GM23338 (cell line): ENCODE results near the gene ANO10. TPM values are rescaled to one million over a fixed set of nuclear protein-coding genes. Genes with fewer than 3 reads are reported as not detected.

ENCODE experiments used
- ATAC-seq: fragments of 200-7000 bp; cut with Tn5 transposase; 3 replicates; pipeline ENCODE4 v1.9.1; 2020
- DNase-seq: peaks from one replicate; pipeline ENCODE4 v3.0.0-alpha.2; 2015; ENCODE audit warnings: low spot score
- H2AFZ ChIP-seq: fragments of 200-600 bp; sonication (generic); 2 replicates; pipeline ENCODE4 v1.8.0; 2016; ENCODE audit warnings: antibody characterized with exemption, mild to moderate bottlenecking, moderate library complexity
- H3F3A ChIP-seq: fragments of 200-600 bp; sonication (generic); replicated peaks from 2 replicates; pipeline ENCODE4 v1.8.0; 2017; ENCODE audit warnings: antibody characterized with exemption, mixed run types, low read depth
- H3K27ac ChIP-seq: fragments of 200-600 bp; sonication (generic); 2 replicates; pipeline ENCODE4 v1.6.1; 2016; ENCODE audit warnings: low read depth
- H3K27me3 ChIP-seq: fragments of 200-600 bp; sonication (generic); 2 replicates; pipeline ENCODE4 v1.8.0; 2016; ENCODE audit warnings: mild to moderate bottlenecking, mixed run types, moderate library complexity; ENCODE audit not compliant: insufficient read depth
- H3K36me3 ChIP-seq: fragments of 200-600 bp; sonication (generic); 2 replicates; pipeline ENCODE4 v1.8.0; 2016; ENCODE audit warnings: mild to moderate bottlenecking; ENCODE audit not compliant: insufficient read depth
- H3K4me1 ChIP-seq: fragments of 200-600 bp; sonication (generic); 2 replicates; pipeline ENCODE4 v1.8.0; 2016; ENCODE audit warnings: mild to moderate bottlenecking, moderate library complexity; ENCODE audit not compliant: insufficient read depth
- H3K4me2 ChIP-seq: fragments of 200-600 bp; sonication (generic); 2 replicates; pipeline ENCODE4 v1.7.1; 2017; ENCODE audit warnings: mixed run types
- H3K4me3 ChIP-seq: fragments of 200-600 bp; sonication (generic); 2 replicates; pipeline ENCODE4 v1.6.1; 2016; ENCODE audit warnings: mixed run types
- H3K79me2 ChIP-seq: fragments of 200-600 bp; sonication (generic); replicated peaks from 2 replicates; pipeline ENCODE4 v1.8.0; 2017; ENCODE audit warnings: mild to moderate bottlenecking; ENCODE audit not compliant: insufficient read depth
- H3K9me2 ChIP-seq: fragments of 200-600 bp; sonication (generic); 2 replicates; pipeline ENCODE4 v1.8.0; 2017; ENCODE audit not compliant: insufficient read depth
- H4K20me1 ChIP-seq: fragments of 200-600 bp; sonication (generic); replicated peaks from 2 replicates; pipeline ENCODE4 v1.8.0; 2017; ENCODE audit warnings: mild to moderate bottlenecking; ENCODE audit not compliant: insufficient read depth
- H3K27ac Mint-ChIP-seq: 2 replicates; pipeline ENCODE4 v1.8.0; 2020; ENCODE audit warnings: inconsistent platforms, mild to moderate bottlenecking, moderate library complexity, mixed read lengths
- H3K27me3 Mint-ChIP-seq: 3 replicates; pipeline ENCODE4 v1.8.0; 2022; ENCODE audit warnings: low read depth, mild to moderate bottlenecking, moderate library complexity, mixed read lengths, inconsistent platforms; ENCODE audit not compliant: insufficient read depth, poor library complexity
- H3K36me3 Mint-ChIP-seq: 3 replicates; pipeline ENCODE4 v1.8.0; 2021; ENCODE audit warnings: low read depth, mild to moderate bottlenecking, inconsistent platforms, moderate library complexity, mixed read lengths
- H3K4me1 Mint-ChIP-seq: 3 replicates; pipeline ENCODE4 v1.8.0; 2020; ENCODE audit warnings: mild to moderate bottlenecking, inconsistent platforms, mixed read lengths
- H3K4me3 Mint-ChIP-seq: 3 replicates; pipeline ENCODE4 v1.8.0; 2021; ENCODE audit warnings: moderate library complexity, mild to moderate bottlenecking, inconsistent platforms, mixed read lengths
- H3K9me3 Mint-ChIP-seq: 3 replicates; pipeline ENCODE4 v1.8.0; 2020; ENCODE audit warnings: moderate library complexity, mild to moderate bottlenecking, inconsistent platforms, mixed read lengths
- CREB1 ChIP-seq: fragments of 250-450 bp; sonication (Bioruptor Pico); IDR thresholded peaks from 2 replicates; pipeline ENCODE4 v1.5.0; 2020; ENCODE audit warnings: low read depth, mild to moderate bottlenecking, moderate library complexity
- CTCF ChIP-seq, 2 experiments: fragments of 200-600 bp in 1 of 2; sonication (generic) in 1 of 2; conservative IDR thresholded peaks; 2 replicates each; pipeline versions ENCODE4 v1.5.1 to v1.6.1; 2016 to 2017; ENCODE audit warnings: antibody characterized with exemption in 2 of 2, low read depth in 2 of 2, mild to moderate bottlenecking in 2 of 2, moderate library complexity in 1 of 2
- EZH2 ChIP-seq: fragments of 200-600 bp; sonication (generic); IDR thresholded peaks from one replicate; pipeline ENCODE4 v1.8.0; 2017; ENCODE audit warnings: antibody characterized with exemption, mild to moderate bottlenecking, low read depth; ENCODE audit not compliant: unreplicated experiment
- EZH2phosphoT487 ChIP-seq: fragments of 200-600 bp; sonication (generic); IDR thresholded peaks from one replicate; pipeline ENCODE4 v1.8.1; 2018; ENCODE audit warnings: antibody characterized with exemption; ENCODE audit not compliant: unreplicated experiment
- JUNB ChIP-seq: IDR thresholded peaks from one replicate; pipeline ENCODE4 v1.6.1; 2016; ENCODE audit warnings: antibody characterized with exemption; ENCODE audit not compliant: unreplicated experiment
- NANOG ChIP-seq: IDR thresholded peaks from 2 replicates; pipeline ENCODE4 v1.6.1; 2016; ENCODE audit warnings: antibody characterized with exemption, borderline replicate concordance
- POLR2AphosphoS5 ChIP-seq: IDR thresholded peaks from 2 replicates; pipeline ENCODE4 v1.6.1; 2016; ENCODE audit warnings: antibody characterized with exemption, low read depth
- STAT1 ChIP-seq: IDR thresholded peaks from one replicate; pipeline ENCODE4 v1.6.1; 2016; ENCODE audit warnings: antibody characterized with exemption; ENCODE audit not compliant: unreplicated experiment
- ZNF114 ChIP-seq: fragments of 250-450 bp; sonication (Bioruptor Pico); IDR thresholded peaks from 2 replicates; pipeline ENCODE4 v1.5.0; 2020; ENCODE audit warnings: mild to moderate bottlenecking, moderate library complexity
- ZNF331 ChIP-seq: fragments of 250-450 bp; sonication (Bioruptor Pico); IDR thresholded peaks from 2 replicates; pipeline ENCODE4 v1.5.0; 2020; ENCODE audit warnings: low read depth, mild to moderate bottlenecking, moderate library complexity
- polyA plus RNA-seq: library from polyadenylated mRNA; unstranded; fragments of >200 nt; fragmentation: Nextera tagmentation; extraction: Ambion mirVana; gene quantifications from 2 replicates; pipeline ENCODE4 v1.2.1, GENCODE V29; 2016
- total RNA-seq: library from RNA; depleted of rRNA; stranded (reverse); fragments of >200 nt; shearing (Covaris generic); gene quantifications from 2 replicates; pipeline ENCODE4 v1.2.3, GENCODE V29; 2014
- TF ChIP-seq, protein P1 (sequence below): fragments of 250-450 bp; sonication (Bioruptor Pico); IDR thresholded peaks from 2 replicates; pipeline ENCODE4 v1.5.0; 2020; ENCODE audit warnings: mild to moderate bottlenecking, moderate library complexity

ANO10 gene
- total and polyA plus RNA-seq, 2 experiments from 2014 or later, result 29.2 to 48.1 TPM

- Histone ChIP-seq H3K9me2 (no peaks in the 10 kb centered on the region), H2AFZ (no peak overlapping the region), H4K20me1 (no peaks in the 10 kb centered on the region; the same call in 1 of the 2 replicates), H3K36me3 (no peaks in the 10 kb centered on the region), H3K4me1 (no peaks in the 10 kb centered on the region), H3K4me3 (no peak overlapping the region), H3K79me2 (no peaks in the 10 kb centered on the region), H3K27me3 (no peaks in the 10 kb centered on the region), H3K27ac (no peak overlapping the region), H3F3A (no peaks in the 10 kb centered on the region), H3K4me2 (no peak overlapping the region)
- TF ChIP-seq CTCF (conservative IDR thresholded peaks at IDR 0.05; ENCODE audit: low read depth in 2 of 2), result peak in 1 of 2 experiments; percentile 78
- no peak for TF ChIP-seq CREB1 (CRISPR knock-in tag)
- Mint-ChIP-seq H3K27me3 (peaks cover 5% of the 10 kb centered on the region), H3K36me3 (no peaks in the 10 kb centered on the region), H3K27ac (no peak overlapping the region), H3K4me3 (no peak overlapping the region), H3K4me1 (peaks cover 12% of the 10 kb centered on the region), H3K9me3 (no peaks in the 10 kb centered on the region)
- DNase-seq, result peak; percentile 75
- peak; percentile 68 for ATAC-seq
Measured at GRCh38 chr3:43503067-43503728, 118.6 kb downstream of the ANO10 start.

DNA sequence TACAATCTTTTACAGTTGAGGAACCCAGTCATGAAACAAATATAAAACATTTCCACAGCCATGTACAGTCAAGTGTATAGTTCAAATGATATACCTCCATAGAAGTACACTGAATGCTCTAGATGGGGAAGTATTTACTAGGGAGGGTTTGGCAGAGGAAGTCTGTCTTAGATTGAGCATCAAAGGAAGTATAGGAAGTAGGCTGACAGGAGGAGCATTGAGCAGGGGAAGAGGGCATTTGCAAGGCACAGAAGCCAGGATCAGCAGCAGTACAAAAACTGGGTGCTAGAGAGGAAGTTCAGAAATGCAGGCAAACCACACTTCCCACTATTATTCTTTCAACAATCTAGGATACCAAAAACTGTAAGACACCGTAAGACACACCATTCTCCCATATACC lies 122.6 kb downstream of the ANO10 start:
- Histone ChIP-seq H3K27me3 (no peaks in the 10 kb centered on the region), H3K79me2 (no peaks in the 10 kb centered on the region), H2AFZ (no peak overlapping the region), H3K36me3 (no peaks in the 10 kb centered on the region), H3K4me2 (no peak overlapping the region), H3K4me3 (no peak overlapping the region), H3K27ac (no peak overlapping the region), H3K4me1 (peaks cover 13% of the 10 kb centered on the region), H3K9me2 (no peaks in the 10 kb centered on the region), H3F3A (no peaks in the 10 kb centered on the region), H4K20me1 (no peaks in the 10 kb centered on the region; the same call in 1 of the 2 replicates)
- peaks cover 28% of the 10 kb centered on the region for H3K4me1 Mint-ChIP-seq
- H3K36me3 Mint-ChIP-seq, result peaks cover 3% of the 10 kb centered on the region; the same call in 1 of the 3 replicates
- no peak for ATAC-seq
- no peak for DNase-seq
- H3K9me3 Mint-ChIP-seq, result no peaks in the 10 kb centered on the region
- no peak overlapping the region for H3K4me3 Mint-ChIP-seq
- H3K27ac Mint-ChIP-seq, result no peak overlapping the region
- H3K27me3 Mint-ChIP-seq, result peaks cover 8% of the 10 kb centered on the region
- no peak for TF ChIP-seq CREB1 (CRISPR knock-in tag)
- TF ChIP-seq POLR2AphosphoS5, result no peak
- TF ChIP-seq STAT1, result no peak
- no peak for TF ChIP-seq CTCF (conservative IDR thresholded peaks at IDR 0.05; ENCODE audit: low read depth in 2 of 2)
- TF ChIP-seq ZNF114 (CRISPR knock-in tag), result no peak
- TF ChIP-seq ZNF331 (CRISPR knock-in tag), result no peak
- TF ChIP-seq EZH2phosphoT487, result no peak
- no peak for TF ChIP-seq EZH2
- TF ChIP-seq, protein P1, sequence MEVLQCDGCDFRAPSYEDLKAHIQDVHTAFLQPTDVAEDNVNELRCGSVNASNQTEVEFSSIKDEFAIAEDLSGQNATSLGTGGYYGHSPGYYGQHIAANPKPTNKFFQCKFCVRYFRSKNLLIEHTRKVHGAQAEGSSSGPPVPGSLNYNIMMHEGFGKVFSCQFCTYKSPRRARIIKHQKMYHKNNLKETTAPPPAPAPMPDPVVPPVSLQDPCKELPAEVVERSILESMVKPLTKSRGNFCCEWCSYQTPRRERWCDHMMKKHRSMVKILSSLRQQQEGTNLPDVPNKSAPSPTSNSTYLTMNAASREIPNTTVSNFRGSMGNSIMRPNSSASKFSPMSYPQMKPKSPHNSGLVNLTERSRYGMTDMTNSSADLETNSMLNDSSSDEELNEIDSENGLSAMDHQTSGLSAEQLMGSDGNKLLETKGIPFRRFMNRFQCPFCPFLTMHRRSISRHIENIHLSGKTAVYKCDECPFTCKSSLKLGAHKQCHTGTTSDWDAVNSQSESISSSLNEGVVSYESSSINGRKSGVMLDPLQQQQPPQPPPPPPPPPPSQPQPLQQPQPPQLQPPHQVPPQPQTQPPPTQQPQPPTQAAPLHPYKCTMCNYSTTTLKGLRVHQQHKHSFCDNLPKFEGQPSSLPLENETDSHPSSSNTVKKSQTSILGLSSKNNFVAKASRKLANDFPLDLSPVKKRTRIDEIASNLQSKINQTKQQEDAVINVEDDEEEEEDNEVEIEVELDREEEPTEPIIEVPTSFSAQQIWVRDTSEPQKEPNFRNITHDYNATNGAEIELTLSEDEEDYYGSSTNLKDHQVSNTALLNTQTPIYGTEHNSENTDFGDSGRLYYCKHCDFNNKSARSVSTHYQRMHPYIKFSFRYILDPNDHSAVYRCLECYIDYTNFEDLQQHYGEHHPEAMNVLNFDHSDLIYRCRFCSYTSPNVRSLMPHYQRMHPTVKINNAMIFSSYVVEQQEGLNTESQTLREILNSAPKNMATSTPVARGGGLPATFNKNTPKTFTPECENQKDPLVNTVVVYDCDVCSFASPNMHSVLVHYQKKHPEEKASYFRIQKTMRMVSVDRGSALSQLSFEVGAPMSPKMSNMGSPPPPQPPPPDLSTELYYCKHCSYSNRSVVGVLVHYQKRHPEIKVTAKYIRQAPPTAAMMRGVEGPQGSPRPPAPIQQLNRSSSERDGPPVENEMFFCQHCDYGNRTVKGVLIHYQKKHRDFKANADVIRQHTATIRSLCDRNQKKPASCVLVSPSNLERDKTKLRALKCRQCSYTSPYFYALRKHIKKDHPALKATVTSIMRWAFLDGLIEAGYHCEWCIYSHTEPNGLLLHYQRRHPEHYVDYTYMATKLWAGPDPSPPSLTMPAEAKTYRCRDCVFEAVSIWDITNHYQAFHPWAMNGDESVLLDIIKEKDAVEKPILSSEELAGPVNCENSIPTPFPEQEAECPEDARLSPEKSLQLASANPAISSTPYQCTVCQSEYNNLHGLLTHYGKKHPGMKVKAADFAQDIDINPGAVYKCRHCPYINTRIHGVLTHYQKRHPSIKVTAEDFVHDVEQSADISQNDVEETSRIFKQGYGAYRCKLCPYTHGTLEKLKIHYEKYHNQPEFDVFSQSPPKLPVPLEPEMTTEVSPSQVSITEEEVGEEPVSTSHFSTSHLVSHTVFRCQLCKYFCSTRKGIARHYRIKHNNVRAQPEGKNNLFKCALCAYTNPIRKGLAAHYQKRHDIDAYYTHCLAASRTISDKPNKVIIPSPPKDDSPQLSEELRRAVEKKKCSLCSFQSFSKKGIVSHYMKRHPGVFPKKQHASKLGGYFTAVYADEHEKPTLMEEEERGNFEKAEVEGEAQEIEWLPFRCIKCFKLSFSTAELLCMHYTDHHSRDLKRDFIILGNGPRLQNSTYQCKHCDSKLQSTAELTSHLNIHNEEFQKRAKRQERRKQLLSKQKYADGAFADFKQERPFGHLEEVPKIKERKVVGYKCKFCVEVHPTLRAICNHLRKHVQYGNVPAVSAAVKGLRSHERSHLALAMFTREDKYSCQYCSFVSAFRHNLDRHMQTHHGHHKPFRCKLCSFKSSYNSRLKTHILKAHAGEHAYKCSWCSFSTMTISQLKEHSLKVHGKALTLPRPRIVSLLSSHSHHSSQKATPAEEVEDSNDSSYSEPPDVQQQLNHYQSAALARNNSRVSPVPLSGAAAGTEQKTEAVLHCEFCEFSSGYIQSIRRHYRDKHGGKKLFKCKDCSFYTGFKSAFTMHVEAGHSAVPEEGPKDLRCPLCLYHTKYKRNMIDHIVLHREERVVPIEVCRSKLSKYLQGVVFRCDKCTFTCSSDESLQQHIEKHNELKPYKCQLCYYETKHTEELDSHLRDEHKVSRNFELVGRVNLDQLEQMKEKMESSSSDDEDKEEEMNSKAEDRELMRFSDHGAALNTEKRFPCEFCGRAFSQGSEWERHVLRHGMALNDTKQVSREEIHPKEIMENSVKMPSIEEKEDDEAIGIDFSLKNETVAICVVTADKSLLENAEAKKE (CRISPR knock-in tag), result no peak
- TF ChIP-seq NANOG, result no peak
- no peak for TF ChIP-seq JUNB
